Measurements from ENCODE around the gene CYBB.

CYBB gene

GRCh38 chrX:37854748-37855147 lies 74.9 kb downstream of the CYBB start:
- H3K4me3 ChIP-seq (replicated peaks; ENCODE audit: insufficient read depth, low read length): no peak overlapping the region
- no peak for TF ChIP-seq CTCF (IDR thresholded peaks at IDR 0.05; ENCODE audit: insufficient read depth, low read length)
- TF ChIP-seq REST (IDR thresholded peaks at IDR 0.05; ENCODE audit: insufficient replicate concordance, low read depth): no peak
- TF ChIP-seq POLR2AphosphoS5 (IDR thresholded peaks at IDR 0.05; ENCODE audit: low read depth): no peak
- TF ChIP-seq GABPA (IDR thresholded peaks at IDR 0.05; ENCODE audit: low read depth): no peak
- no peak for TF ChIP-seq SPI1 (IDR thresholded peaks at IDR 0.05; ENCODE audit: borderline replicate concordance, low read depth)
- H3K27me3 ChIP-seq (ENCODE audit: insufficient read depth, poor library complexity, severe bottlenecking): peaks cover 3% of the 10 kb centered on the region
- no peak overlapping the region for H3K27ac ChIP-seq (replicated peaks)
- DNase-seq (ENCODE audit: low read depth in 1 of 2, low spot score in 1 of 2): no peak

- no peak for TF ChIP-seq SPI1 (IDR thresholded peaks at IDR 0.05; ENCODE audit: borderline replicate concordance, low read depth)
- TF ChIP-seq GABPA (IDR thresholded peaks at IDR 0.05; ENCODE audit: low read depth): no peak
- Histone ChIP-seq H3K27me3 (ENCODE audit: insufficient read depth, poor library complexity, severe bottlenecking) (peaks cover 6% of the 10 kb centered on the region), H3K27ac (replicated peaks) (no peak overlapping the region), H3K4me3 (replicated peaks; ENCODE audit: insufficient read depth, low read length) (no peak overlapping the region)
- no peak for DNase-seq (ENCODE audit: low read depth in 1 of 2, low spot score in 1 of 2)
Measured at GRCh38 chrX:37860721-37861120, 80.9 kb downstream of the CYBB start.

- DNase-seq (ENCODE audit: low read depth in 1 of 2, low spot score in 1 of 2): no peak
- TF ChIP-seq REST (IDR thresholded peaks at IDR 0.05; ENCODE audit: insufficient replicate concordance, low read depth) (no peak), GABPA (IDR thresholded peaks at IDR 0.05; ENCODE audit: low read depth) (no peak), SPI1 (IDR thresholded peaks at IDR 0.05; ENCODE audit: borderline replicate concordance, low read depth) (no peak), CTCF (IDR thresholded peaks at IDR 0.05; ENCODE audit: insufficient read depth, low read length) (no peak), POLR2AphosphoS5 (IDR thresholded peaks at IDR 0.05; ENCODE audit: low read depth) (no peak)
- Histone ChIP-seq H3K4me3 (replicated peaks; ENCODE audit: insufficient read depth, low read length) (no peak overlapping the region), H3K27me3 (ENCODE audit: insufficient read depth, poor library complexity, severe bottlenecking) (peaks cover 6% of the 10 kb centered on the region), H3K27ac (replicated peaks) (no peak overlapping the region)
Measured at GRCh38 chrX:37862851-37863250, 83.0 kb downstream of the CYBB start.
